GM18519 (cell line): ENCODE results near the gene YDJC.
"Not testable (repeated sequence)": the region's sequence is repeated elsewhere in the genome, so short reads cannot be mapped to it uniquely, and the experiment has no call there.

ENCODE experiments used
- ATAC-seq: cut with Tn5 transposase; IDR thresholded peaks from one replicate; pipeline ENCODE4 v1.9.1; 2021; ENCODE audit warnings: mild to moderate bottlenecking, moderate library complexity; ENCODE audit not compliant: unreplicated experiment, low FRiP score

YDJC gene

GRCh38 chr22:21613553-21614233, 16.1 kb downstream of the YDJC start:
- no peak for ATAC-seq

- no peak for ATAC-seq
Observed at GRCh38 chr22:21612858-21613257, 17.0 kb downstream of the YDJC start.

- ATAC-seq, result no peak
Observed at GRCh38 chr22:21611210-21611977, 18.4 kb downstream of the YDJC start.

GRCh38 chr22:21609556-21610157, 20.2 kb downstream of the YDJC start:
- not testable (repeated sequence) for ATAC-seq

- no peak for ATAC-seq
Observed at GRCh38 chr22:21606775-21607174, 23.0 kb downstream of the YDJC start.

- no peak for ATAC-seq
Observed at GRCh38 chr22:21605887-21606564, 23.8 kb downstream of the YDJC start.

GRCh38 chr22:21603973-21604372, 25.8 kb downstream of the YDJC start:
- ATAC-seq, result no peak

GRCh38 chr22:21602579-21602978, 27.2 kb downstream of the YDJC start:
- ATAC-seq, result no peak

- ATAC-seq, result no peak
Observed at GRCh38 chr22:21599053-21599893, 30.5 kb downstream of the YDJC start.

GRCh38 chr22:21598302-21598701, 31.5 kb downstream of the YDJC start:
- ATAC-seq, result no peak

GRCh38 chr22:21596356-21597135, 33.3 kb downstream of the YDJC start:
- not testable (repeated sequence) for ATAC-seq

GRCh38 chr22:21594865-21595452, 34.9 kb downstream of the YDJC start:
- ATAC-seq, result no peak

- ATAC-seq, result no peak
Observed at GRCh38 chr22:21593406-21594232, 36.2 kb downstream of the YDJC start.

- no peak for ATAC-seq
Observed at GRCh38 chr22:21592422-21592821, 37.4 kb downstream of the YDJC start.

GRCh38 chr22:21591695-21592094, 38.1 kb downstream of the YDJC start:
- no peak for ATAC-seq

- ATAC-seq, result no peak
Observed at GRCh38 chr22:21590809-21591641, 38.8 kb downstream of the YDJC start.

- no peak for ATAC-seq
Observed at GRCh38 chr22:21589396-21589795, 40.4 kb downstream of the YDJC start.
